HG03103 (cell line): ENCODE measurements around the gene AGBL1.

Source experiments
- ATAC-seq: cut with Tn5 transposase; IDR thresholded peaks from one replicate; pipeline ENCODE4 v1.9.1; 2021; ENCODE audit warnings: low read depth; ENCODE audit not compliant: unreplicated experiment

Gene AGBL1

DNA sequence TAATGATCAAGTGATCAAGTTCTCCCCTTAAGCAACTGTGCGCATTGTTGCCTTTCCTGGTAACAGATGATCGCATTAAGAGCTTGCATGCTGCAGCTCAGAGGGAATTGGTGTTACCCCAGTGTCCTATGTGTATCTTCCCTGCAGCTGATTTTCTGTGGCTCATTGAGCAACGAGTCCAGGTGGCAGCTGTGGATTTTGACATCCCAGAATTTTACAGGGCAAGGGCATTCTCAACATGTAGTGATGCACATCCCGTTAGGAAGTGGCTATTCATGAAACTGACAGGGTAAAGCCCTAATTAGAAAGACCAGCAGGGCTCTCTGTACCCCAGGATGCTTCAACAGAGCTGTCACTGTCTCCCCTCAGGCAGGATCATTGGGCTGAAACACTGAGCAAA, 232.8 kb downstream of the AGBL1 start:
- ATAC-seq: no peak

DNA sequence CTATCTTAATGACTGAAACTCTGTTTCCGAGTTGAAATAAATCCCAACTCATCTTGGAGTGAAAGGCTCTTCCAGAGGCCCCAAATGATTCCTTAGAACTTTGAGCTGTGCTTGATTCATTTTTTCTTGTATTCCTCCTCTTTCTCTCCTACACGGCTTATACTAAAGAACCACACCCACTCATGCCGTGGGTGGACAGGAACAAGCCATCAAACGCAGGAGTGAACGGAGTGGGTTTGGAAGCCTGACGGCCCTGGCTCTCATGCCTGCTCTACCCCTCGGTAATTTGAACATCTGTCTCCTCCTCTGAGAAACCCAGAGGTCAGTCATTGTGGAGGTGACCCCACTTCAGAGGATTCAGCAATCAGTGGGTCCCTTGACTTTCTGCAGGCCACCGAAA, 236.5 kb downstream of the AGBL1 start:
- ATAC-seq: no peak

DNA sequence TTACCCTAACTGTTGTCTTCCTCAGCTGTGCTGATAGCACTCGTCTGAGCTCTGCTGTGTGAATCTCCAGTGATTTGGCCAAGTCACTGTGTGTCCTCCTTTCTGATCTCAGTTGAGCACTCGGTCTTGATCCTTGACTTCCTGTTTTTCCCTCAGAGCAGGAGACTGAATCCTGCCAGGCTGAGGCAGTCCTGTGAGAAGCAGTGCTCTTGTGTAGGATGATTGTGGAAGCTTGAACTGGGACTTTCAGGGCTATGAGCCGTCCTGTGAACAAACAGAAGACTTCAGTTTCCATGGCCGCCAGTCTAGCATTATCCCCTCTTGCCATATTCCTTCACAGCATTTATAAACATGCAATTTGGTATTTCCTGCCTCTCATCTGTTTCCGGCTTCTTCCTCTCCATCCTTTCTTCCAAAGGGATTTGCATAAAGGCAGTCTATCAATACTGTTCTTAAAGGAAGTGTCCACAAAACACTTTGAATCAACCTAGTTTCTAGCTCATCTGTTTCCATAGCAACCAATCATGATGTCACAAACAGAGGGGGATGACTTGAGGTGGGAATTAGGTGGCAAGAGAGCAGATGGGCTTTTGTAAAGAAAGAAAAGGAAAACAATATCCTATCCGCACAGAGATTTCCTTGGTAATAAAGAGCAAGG, 237.2 kb downstream of the AGBL1 start:
- no peak for ATAC-seq

GRCh38 chr15:86317384-86317740, 237.7 kb downstream of the AGBL1 start:
- no peak for ATAC-seq

DNA sequence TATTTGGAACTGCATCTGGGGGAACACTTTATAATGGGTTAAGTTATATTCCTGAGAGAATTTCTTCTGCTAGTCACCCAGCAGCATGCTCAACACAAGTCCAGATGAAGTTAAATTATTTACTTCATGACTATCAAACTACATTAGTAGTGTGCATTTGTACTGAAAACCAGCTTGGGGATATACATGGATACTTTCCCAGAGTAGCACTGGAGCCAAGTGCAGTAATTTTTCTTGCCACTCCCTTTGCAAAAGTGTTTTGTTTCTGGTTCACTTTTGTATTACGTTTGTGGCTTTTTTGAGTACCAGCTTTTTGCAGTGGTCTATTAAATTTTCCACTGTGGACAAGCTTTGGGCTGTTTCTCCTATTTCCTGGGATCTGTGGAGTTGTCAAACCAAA, 243.0 kb downstream of the AGBL1 start:
- no peak for ATAC-seq

GRCh38 chr15:86327230-86327865, 247.7 kb downstream of the AGBL1 start:
- ATAC-seq: no peak

GRCh38 chr15:86328658-86329057, 249.0 kb downstream of the AGBL1 start:
- no peak for ATAC-seq

DNA sequence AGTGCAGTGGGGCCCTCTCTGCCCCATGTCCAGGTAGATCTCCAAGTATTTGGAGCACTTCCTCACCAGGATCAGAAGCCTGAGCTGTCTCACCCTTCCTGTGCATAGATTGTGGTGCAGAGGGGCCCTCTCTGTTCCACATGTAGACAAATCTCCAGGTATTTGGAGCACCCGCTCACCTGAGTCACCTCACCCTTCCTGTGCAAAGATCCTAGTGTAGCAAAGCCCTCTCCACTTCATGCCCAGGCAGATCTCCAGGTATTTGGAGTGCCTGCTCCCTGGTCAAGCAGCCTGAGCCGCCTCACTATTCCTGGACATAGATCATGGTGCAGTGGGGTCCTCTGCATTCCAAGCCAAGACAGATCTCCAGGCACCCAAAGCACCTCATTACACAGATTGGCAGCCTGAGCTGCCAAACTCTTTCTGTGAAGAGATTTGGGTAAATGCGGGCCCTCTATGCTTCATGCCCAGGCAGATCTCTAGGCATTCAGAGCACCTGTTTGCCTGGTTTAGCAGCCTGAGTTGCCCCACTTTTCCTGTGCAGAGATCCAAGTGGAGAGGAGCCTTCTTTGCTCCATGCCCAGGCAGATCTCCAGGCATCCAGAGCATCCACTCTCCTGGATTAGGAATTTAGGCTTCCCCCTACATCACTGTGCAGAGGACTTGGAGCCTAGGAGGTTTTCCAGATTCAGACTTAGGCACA, 249.8 kb downstream of the AGBL1 start:
- ATAC-seq: no peak

DNA sequence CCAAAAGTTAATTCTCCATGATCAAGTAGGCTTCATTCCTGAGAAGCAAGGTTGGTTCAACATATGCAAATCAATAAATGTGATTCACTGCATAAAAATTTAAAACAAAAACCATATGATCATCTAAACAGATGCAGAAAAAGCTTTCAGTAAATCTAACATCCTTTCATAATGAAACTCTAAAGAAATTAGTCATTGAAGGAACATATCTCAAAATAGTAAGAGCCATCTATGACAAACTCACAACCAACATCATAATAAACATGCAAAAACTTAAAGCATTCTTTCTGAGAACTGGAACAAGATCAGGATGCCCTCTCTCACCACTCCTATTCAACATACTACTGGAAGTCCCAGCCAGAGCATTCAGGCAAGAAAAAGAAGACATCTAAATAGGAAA, 254.1 kb downstream of the AGBL1 start:
- no peak for ATAC-seq

- ATAC-seq: no peak
These were observed 256.5 kb downstream of the AGBL1 start for GRCh38 chr15:86336051-86336788.

GRCh38 chr15:86337071-86337470, 257.4 kb downstream of the AGBL1 start:
- ATAC-seq: no peak

- ATAC-seq: no peak
These were observed 267.6 kb downstream of the AGBL1 start for GRCh38 chr15:86347245-86347644.

- no peak for ATAC-seq
These were observed 269.9 kb downstream of the AGBL1 start for GRCh38 chr15:86349565-86349964.

DNA sequence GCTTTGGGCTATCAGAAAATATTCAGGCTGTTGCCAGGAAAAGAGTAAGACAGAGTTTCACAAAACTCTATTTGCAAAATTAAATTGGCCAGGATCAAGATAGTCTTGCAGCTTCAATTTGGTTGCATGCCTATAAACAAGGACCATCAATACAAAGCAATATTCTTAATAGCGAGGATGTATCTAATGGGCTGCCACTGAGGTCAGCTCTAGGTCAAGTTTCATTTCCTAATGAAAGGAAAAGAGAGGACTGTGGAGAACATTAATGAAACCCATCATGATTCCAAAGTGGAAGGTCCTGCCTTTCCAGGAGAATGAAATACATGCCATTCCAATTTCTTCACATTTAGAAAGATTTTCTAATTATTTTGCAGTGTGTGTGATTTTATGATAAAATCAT, 273.5 kb downstream of the AGBL1 start:
- no peak for ATAC-seq

- no peak for ATAC-seq
These were observed 275.7 kb downstream of the AGBL1 start for GRCh38 chr15:86355361-86355760.

GRCh38 chr15:86355801-86356200, 276.1 kb downstream of the AGBL1 start:
- no peak for ATAC-seq

- no peak for ATAC-seq
These were observed 282.9 kb downstream of the AGBL1 start for GRCh38 chr15:86362555-86362954.

DNA sequence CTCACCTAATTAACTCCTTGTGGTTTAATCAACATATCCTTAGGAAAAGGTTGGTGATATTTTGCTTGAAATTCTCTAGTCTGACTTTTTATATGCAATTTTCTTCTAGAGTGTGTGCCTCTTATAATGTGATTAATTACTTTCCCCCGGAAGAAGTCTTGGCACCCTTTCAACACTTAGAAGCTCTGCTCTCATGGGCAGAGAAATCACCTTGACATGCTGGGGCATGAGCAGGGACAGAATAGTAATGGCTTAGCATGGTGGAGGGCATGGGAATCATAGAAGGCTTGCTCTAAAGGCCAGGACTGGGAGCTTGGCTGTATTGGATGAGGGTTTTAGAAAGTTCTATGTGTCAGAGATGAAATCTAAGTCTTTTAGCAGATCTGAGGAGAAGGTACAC, 293.5 kb downstream of the AGBL1 start:
- ATAC-seq: no peak

- ATAC-seq: no peak
These were observed 296.1 kb downstream of the AGBL1 start for GRCh38 chr15:86375733-86376280.

DNA sequence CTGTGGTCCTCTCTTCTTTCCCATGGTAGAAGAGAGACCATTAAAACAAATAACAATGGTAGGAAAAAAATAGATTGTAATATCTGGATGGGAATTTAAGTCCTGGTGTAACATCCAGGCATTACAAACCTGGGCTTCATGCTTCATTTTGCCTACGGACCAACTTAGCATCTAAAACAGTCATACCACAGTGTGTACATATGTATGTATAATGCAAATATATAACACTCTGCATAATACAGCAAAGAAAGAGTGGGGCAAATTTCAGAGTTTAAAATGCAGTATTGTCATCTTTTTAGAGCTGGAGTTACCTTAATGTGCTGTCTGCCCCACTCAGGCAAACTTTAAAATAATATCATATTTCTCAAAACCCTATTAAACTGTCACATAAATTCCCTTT, 298.2 kb downstream of the AGBL1 start:
- no peak for ATAC-seq

DNA sequence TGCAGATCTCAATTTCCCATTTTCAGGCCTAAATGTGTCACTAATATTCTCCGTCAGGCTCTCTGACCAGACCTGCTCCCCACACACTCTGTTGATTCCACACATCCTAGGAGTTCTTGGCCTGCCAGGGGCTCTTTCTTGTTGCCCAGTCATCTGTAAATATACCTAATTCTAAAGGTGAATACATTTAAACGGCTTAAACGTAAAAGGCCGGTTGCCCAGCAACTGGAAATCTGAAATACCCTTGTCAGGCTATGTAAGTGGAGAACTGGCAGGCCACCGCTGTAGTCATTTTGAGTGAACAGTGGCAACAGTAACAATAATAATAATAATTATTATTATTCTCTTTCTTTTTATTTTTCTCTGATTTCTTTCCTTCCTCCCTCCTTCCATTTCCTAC, 302.7 kb downstream of the AGBL1 start:
- no peak for ATAC-seq
